Kidney epithelial cell (primary cell): ENCODE data around the gene DENND11. TPM values are rescaled to one million over a fixed set of nuclear protein-coding genes. Genes with fewer than 3 reads are reported as not detected.

Source experiments
- DNase-seq: peaks from one replicate; pipeline ENCODE4 v3.0.0-alpha.2; 2010; ENCODE audit warnings: low read depth
- H3K27me3 ChIP-seq: 2 replicates; pipeline ENCODE4 v1.6.0; 2011; ENCODE audit warnings: low read length; ENCODE audit not compliant: control insufficient read depth, insufficient read depth
- H3K36me3 ChIP-seq: 2 replicates; pipeline ENCODE4 v1.5.1; 2011; ENCODE audit warnings: low read length; ENCODE audit not compliant: control insufficient read depth, insufficient read depth
- H3K4me3 ChIP-seq: 2 replicates; pipeline ENCODE4 v1.5.1; 2011; ENCODE audit warnings: low read depth, mild to moderate bottlenecking, control low read depth, low read length
- total RNA-seq: library from RNA; depleted of rRNA; stranded (reverse); fragments of >200 nt; gene quantifications from 2 replicates; pipeline ENCODE4 v1.2.3, GENCODE V29; 2015
- TF ChIP-seq, protein P1 (sequence below): IDR thresholded peaks from 2 replicates; pipeline ENCODE4 v1.5.1; 2011; ENCODE audit warnings: mild to moderate bottlenecking, moderate library complexity, low read length, control low read depth, inconsistent platforms; ENCODE audit not compliant: insufficient read depth, poor library complexity, severe bottlenecking

Gene DENND11
- total RNA-seq, 1 donor from 2014 or later, result 17.0 TPM

DNA sequence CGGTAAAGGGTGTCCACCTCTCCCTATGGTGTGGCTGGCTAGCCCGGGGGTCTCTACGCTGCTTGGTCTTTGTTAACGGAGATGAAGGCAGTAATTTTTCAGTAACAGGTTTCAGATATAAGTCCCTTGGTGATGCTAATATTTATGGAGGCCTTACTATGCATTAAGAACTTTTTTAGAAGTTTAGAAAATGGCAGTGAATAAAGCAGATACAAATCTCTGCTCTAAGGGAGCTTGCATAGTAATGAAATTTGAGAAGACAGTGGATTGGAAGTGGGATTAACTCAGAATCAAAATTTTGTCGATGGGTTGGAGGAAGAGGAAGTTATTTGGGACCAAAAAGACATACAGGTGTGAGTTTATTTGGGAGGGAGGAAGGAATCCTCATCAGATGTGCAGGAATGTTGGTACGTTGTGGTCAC lies 36.6 kb upstream of the DENND11 start:
- peaks cover 4% of the 10 kb centered on the region for H3K36me3 ChIP-seq
- H3K27me3 ChIP-seq, result no peaks in the 10 kb centered on the region
- peak overlapping the region; percentile 56 for H3K4me3 ChIP-seq
- TF ChIP-seq, protein P1, sequence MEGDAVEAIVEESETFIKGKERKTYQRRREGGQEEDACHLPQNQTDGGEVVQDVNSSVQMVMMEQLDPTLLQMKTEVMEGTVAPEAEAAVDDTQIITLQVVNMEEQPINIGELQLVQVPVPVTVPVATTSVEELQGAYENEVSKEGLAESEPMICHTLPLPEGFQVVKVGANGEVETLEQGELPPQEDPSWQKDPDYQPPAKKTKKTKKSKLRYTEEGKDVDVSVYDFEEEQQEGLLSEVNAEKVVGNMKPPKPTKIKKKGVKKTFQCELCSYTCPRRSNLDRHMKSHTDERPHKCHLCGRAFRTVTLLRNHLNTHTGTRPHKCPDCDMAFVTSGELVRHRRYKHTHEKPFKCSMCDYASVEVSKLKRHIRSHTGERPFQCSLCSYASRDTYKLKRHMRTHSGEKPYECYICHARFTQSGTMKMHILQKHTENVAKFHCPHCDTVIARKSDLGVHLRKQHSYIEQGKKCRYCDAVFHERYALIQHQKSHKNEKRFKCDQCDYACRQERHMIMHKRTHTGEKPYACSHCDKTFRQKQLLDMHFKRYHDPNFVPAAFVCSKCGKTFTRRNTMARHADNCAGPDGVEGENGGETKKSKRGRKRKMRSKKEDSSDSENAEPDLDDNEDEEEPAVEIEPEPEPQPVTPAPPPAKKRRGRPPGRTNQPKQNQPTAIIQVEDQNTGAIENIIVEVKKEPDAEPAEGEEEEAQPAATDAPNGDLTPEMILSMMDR, result no peak
- no peak for DNase-seq

DNA sequence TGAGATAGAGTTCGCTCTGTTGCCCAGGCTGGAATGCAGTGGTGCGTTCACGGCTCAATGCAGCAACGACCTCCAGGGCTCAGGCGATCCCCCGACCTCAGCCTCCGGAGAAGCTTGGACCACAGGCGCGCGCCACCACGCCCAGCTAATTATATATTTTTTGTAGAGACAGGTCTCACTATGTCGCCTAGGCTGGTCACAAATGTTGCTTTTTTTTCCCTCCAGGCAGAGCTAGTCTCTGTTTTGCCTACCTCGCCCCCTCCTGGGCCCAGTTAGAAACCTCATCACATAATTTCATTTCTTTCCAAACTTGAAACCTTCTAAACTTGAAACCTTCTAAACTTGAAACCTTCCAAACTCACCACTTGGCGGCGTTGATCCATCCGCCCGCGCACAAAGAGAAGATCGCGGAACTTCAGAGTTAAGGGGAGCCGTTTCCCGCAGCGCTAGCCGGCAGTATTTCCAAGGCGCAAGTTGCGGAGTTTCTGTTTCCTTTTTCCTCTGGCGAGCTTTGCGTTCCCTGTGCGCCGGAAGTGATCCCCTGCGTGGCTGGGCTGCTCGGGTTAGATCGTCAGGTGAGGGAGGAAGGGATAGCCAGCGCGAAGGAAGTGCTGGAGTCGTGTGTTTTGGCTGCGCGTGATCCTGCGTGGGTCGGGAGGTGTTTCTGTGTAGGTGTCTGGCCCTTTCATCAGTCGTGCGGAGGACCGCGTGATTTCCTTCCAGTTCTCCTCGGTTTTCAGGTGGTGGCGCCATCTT lies 36.0 kb upstream of the DENND11 start, which contains the start of gene SSBP1:
TSS of gene SSBP1 (plus strand) at position 523 of the 756 bp plus-strand sequence. CDS start 809 bp downstream, outside the sequence.
- TF ChIP-seq, protein P1, result peak; percentile 83
- peak within 1 kb of the TSS; percentile 56 for H3K4me3 ChIP-seq

DNA sequence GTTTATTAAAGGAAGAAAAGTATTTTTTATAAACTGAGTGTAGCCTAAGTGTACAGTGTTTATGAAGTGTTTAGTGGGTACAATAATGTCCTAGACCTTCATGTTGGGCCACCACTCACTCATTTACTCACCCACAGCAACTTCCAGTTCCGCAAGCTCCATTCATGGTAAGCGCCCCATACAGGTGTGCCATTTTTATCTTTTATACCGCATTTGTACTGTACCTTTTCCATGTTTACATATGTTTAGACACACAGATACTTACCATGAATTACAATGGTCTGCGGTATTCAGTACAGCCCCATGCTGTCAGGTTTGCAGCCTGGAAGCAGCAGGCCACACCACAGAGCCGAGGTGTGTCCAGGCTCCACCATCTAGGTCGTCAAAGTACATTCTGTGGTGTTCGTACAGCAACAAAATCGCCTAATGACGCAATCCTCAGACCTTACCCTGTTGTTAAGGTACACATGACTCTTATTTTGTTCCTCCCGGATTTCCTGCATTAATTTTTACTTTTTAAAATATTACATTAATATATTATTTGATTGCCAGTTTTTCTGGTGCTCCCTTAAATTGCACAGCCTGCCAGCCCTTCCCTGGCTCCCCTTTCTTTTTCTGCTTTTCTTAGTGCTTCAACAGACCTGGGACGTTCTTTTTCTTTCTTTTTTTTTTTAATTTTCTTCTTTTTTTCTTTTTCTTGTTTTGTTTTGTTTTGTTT lies 35.3 kb upstream of the DENND11 start:
- Histone ChIP-seq H3K27me3 (no peaks in the 10 kb centered on the region), H3K4me3 (peak overlapping the region; percentile 54), H3K36me3 (peaks cover 2% of the 10 kb centered on the region)
- TF ChIP-seq, protein P1, result no peak
- no peak for DNase-seq

More for the DNA sequence above, 36.0 kb upstream of the DENND11 start, which contains the start of gene SSBP1:
- peaks cover 2% of the 10 kb centered on the region for H3K36me3 ChIP-seq
- peak; percentile 70 for DNase-seq
- no peaks in the 10 kb centered on the region for H3K27me3 ChIP-seq

DNA sequence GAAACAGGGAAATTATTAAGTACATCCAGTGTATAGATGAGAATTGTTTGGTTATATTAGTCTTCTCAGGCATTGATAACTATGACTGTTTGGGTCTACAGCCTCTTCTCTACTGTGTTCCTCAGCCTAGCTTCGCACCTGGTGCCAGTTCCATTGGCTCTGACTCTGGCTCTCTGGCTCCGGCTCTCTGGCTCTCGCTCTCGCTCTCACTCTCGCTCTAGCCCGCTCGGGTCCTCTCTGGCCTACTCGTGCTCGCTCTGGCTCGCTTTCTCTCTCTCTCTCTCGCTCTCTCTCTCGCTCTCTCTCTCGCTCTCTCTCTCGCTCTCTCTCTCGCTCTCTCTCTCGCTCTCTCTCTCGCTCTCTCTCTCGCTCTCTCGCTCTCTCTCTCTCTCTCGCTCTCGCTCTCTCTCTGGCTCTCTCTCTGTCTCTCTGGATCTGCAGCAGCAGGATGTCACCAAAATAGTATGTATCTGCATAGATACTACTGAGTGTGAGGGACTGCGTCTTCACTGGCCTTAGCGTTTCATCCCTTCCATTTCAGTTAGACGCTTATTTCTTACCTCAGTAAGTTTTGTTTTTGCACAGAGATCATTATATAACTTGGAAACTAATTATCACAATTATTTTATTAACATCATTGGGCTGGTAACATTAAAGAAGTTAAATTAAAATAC lies 29.6 kb upstream of the DENND11 start:
- DNase-seq, result no peak
- H3K36me3 ChIP-seq, result no peaks in the 10 kb centered on the region
- TF ChIP-seq, protein P1, result no peak
- H3K4me3 ChIP-seq, result no peak overlapping the region
- H3K27me3 ChIP-seq, result no peaks in the 10 kb centered on the region

DNA sequence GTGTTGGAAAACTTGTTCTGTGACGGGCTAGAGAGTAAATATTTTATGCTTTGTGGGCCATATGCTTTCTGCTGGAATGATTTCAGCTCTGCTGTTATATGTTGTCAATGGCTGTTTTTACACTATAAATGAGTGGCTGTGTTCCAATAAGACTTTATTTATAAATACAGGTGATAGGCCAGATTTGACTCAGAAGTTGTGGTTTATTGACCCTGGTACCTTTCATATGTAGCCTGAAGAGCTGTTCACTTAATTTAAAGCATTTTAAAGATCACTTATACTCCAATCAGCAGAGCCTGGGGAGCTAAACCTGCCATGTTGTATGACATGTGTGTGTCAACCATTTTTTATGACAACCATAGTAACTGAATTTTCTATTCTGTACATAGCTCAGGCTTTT lies 27.1 kb upstream of the DENND11 start:
- Histone ChIP-seq H3K36me3 (no peaks in the 10 kb centered on the region), H3K4me3 (no peak overlapping the region), H3K27me3 (no peaks in the 10 kb centered on the region)
- TF ChIP-seq, protein P1, result no peak
- DNase-seq, result no peak
